DMS153 (cell line): ENCODE results near the gene ARHGAP9.
"Not testable (repeated sequence)": the region's sequence is repeated elsewhere in the genome, so short reads cannot be mapped to it uniquely, and the experiment has no call there.

Source experiments
- DNase-seq: peaks from one replicate; lab custom pipeline; 2025; lab: John Stamatoyannopoulos, UW

ARHGAP9 gene

DNA sequence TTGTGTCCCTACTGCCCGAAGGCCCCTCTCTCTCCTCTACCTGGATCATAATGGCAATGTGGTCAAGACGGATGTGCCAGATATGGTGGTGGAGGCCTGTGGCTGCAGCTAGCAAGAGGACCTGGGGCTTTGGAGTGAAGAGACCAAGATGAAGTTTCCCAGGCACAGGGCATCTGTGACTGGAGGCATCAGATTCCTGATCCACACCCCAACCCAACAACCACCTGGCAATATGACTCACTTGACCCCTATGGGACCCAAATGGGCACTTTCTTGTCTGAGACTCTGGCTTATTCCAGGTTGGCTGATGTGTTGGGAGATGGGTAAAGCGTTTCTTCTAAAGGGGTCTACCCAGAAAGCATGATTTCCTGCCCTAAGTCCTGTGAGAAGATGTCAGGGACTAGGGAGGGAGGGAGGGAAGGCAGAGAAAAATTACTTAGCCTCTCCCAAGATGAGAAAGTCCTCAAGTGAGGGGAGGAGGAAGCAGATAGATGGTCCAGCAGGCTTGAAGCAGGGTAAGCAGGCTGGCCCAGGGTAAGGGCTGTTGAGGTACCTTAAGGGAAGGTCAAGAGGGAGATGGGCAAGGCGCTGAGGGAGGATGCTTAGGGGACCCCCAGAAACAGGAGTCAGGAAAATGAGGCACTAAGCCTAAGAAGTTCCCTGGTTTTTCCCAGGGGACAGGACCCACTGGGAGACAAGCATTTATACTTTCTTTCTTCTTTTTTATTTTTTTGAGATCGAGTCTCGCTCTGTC is 22.8 kb downstream of the ARHGAP9 start:
- no peak for DNase-seq

DNA sequence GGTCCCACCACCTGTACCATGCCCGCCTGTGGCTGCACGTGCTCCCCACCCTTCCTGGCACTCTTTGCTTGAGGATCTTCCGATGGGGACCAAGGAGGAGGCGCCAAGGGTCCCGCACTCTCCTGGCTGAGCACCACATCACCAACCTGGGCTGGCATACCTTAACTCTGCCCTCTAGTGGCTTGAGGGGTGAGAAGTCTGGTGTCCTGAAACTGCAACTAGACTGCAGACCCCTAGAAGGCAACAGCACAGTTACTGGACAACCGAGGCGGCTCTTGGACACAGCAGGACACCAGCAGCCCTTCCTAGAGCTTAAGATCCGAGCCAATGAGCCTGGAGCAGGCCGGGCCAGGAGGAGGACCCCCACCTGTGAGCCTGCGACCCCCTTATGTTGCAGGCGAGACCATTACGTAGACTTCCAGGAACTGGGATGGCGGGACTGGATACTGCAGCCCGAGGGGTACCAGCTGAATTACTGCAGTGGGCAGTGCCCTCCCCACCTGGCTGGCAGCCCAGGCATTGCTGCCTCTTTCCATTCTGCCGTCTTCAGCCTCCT is 23.4 kb downstream of the ARHGAP9 start:
- DNase-seq, result no peak

DNA sequence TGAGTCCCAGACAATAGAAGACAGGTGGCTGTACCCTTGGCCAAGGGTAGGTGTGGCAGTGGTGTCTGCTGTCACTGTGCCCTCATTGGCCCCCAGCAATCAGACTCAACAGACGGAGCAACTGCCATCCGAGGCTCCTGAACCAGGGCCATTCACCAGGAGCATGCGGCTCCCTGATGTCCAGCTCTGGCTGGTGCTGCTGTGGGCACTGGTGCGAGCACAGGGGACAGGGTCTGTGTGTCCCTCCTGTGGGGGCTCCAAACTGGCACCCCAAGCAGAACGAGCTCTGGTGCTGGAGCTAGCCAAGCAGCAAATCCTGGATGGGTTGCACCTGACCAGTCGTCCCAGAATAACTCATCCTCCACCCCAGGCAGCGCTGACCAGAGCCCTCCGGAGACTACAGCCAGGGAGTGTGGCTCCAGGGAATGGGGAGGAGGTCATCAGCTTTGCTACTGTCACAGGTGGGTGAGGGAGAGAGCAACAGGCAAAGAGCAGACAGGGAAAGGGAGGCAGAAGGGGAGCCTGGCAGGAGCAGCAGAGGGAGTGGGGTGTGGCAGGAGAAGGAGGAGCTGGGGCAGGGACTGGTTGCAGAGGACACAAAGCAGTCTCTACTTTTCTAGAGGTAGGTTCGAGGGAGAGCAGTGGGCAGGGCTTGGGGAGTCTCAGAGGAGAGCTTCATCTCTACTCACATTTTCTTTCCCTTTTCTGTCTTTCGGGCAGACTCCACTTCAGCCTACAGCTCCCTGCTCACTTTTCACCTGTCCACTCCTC is 24.1 kb downstream of the ARHGAP9 start:
- peak; percentile 11 for DNase-seq

DNA sequence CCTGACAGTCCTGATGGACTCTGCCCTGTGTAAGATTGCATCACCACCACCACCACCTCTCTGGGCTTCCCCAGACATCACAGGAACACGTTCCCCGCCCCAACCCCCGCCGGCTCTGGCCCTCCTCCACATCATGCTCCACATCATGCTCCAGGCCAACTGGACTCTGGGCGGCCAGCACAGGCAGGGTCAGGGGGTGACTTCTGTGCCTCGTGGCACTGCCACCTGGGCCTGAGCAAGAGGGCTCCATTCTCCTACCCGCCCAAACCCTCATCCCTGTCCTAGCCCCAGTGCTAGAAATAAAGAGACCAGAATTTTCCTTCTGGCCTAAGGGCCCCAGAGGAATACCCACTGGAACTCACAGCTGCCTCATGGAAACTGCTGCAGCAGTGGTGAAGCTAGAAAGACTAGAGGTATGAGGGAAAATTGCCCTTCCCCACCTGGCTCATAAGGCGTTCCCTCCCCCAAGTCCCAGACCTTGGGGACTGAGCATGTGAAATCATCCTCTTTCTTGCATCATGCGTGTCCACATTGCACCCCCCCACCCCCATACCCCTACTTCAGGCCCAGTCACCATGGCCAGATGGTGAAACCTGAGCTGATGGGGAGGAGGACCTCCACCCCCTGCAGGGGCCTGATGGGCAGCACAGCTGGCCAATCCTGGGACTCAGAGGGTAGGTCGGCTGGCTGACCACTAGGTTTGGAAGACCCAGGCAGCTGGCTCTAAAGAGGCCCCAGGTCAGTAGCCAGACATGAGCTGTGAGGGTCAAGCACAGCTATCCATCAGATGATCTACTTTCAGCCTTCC is 24.9 kb downstream of the ARHGAP9 start, which contains the start of gene INHBE:
Gene INHBE, plus strand, starts transcription at position 742 of the 808 bp plus-strand sequence. CDS start 230 bp downstream, outside the sequence.
- no peak for DNase-seq

DNA sequence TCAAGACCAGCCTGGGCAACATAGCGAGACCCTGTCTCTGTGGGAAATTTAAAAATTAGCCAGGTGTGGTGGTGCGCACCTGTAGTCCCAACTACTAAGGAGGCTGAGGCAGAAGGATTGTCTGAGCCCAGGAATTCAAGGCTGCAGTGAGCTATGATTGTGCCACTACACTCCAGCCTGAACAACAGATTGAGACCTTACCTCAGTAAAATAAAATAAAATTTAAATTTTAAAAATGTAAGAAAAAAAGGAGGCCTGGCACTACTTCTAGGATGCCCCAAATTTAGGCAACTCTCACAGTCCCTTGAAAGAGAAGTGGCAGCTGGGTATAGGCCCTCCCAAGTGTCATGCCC is 25.5 kb downstream of the ARHGAP9 start:
- DNase-seq, result no peak

DNA sequence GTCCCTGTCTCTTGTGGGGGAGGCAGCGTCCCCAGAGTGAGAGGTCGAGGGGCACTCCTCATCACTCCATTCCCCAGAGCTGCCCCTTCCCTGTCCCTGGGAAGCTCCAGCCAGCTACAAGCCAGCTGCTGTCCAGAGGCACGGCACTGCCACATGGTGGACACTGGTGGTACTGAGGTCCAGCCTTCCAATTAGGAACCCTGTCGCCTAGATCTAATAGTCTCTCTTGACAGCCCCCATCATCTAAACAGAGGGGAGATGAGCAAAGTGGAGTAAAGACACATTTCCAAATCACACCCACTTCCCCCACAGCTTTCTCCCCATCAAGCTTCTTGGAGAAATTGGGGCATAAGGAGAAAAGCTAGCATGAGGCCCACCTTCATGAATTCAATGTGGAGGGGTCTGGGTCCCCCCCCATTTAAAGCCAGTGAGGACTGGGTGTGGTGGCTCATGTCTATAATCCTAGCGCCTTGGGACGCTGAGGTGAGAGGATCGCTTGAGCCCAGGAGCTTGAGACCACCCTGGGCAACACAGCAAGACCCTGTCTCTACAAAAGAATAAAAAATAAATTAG is 26.6 kb downstream of the ARHGAP9 start:
- DNase-seq, result peak; percentile 30

DNA sequence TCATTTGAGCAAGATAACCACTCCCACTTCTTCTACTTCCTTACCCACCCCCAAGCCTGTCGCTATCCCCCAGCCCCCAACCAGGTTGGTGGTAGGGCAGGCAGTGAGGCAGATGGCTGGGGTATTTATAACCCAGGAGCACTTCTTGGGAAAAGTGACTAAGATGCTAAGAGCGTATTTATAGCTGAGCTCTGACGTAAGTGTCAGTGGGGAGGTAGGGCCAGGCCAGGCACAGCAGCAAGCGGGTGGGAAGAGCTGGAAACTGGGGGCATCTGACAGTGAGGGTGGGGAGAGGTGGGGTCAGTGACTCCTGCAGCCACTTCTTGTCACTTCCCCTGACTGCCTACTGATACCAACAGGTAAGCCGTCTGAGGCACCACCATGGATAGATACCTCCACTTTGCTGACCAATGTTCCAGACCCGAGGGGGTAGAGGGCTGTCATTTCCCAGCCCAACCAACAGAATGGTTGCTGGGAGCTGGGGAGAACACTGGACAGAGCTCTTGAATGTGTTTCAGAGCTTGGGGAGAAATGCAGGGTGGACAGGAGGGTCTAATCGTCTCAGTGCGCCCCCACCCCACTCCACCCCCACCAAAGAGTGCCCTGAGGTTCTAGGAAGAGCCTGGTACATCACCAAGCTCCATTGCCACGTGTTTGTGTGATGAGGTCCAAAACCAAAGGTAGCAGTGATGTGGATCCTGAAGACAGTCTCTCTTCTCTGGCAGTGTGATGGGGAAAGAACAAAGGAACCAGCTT is 27.3 kb downstream of the ARHGAP9 start:
- no peak for DNase-seq

DNA sequence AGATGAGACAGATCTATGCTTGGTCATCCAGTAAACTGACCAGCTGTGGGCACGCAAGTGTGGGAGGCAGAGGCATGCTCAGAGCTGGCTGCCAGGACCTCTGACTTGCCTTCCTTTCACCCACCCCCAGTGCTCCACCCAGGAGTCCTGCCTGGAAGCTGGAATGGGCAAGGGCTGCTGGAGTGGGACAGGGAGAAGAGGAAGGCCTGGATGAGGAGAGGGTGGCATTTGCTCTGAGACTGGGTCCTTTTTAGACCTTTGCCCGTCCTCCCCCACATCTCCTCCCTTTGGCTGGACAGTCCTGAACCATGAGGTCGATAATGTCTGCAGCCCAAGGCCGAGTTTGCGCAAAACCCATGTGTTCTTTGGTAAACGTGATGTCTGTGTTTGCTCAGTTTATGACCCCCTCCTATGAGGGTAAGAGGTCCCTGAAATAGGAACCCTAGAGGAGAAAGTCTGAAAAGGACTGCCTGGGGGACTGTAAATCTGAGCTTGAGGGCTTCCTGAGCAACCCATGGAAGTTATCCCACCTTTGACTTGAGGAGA is 28.4 kb downstream of the ARHGAP9 start:
- no peak for DNase-seq

DNA sequence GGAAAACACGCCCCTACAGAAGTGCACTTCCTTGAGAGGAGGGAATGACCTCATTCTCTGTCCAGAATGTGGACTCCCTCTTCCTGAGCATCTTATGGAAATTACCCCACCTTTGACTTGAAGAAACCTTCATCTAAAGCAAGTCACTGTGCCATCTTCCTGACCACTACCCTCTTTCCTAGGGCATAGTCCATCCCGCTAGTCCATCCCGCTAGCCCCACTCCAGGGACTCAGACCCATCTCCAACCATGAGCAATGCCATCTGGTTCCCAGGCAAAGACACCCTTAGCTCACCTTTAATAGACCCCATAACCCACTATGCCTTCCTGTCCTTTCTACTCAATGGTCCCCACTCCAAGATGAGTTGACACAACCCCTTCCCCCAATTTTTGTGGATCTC is 29.6 kb downstream of the ARHGAP9 start:
- no peak for DNase-seq

DNA sequence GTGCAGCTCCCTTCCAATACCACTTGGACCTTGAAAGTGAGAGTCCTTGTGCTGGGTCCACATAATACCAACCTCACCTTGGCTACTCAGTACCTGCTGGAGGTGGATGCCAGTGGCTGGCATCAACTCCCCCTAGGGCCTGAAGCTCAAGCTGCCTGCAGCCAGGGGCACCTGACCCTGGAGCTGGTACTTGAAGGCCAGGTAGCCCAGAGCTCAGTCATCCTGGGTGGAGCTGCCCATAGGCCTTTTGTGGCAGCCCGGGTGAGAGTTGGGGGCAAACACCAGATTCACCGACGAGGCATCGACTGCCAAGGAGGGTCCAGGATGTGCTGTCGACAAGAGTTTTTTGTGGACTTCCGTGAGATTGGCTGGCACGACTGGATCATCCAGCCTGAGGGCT is 30.3 kb downstream of the ARHGAP9 start:
- no peak for DNase-seq

DNA sequence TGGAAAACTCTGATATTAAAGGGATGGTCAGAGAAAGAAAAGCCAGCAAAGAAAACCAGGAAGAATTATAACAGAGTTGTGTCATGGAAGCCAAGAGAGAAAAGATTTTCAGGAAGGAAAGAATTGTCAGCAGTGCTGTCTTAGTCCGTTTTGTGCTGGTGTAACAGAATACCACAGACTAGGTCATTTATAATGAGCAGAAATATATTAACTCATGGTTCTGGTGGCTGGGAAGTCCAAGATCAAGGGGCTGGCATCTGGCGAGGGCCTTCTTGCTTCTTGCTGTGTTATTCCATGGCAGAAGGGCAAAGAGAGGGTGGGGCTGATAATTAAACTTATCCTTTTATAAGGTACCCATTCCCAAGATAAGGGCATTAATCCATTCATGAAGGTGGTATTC is 31.0 kb downstream of the ARHGAP9 start:
- no peak for DNase-seq

DNA sequence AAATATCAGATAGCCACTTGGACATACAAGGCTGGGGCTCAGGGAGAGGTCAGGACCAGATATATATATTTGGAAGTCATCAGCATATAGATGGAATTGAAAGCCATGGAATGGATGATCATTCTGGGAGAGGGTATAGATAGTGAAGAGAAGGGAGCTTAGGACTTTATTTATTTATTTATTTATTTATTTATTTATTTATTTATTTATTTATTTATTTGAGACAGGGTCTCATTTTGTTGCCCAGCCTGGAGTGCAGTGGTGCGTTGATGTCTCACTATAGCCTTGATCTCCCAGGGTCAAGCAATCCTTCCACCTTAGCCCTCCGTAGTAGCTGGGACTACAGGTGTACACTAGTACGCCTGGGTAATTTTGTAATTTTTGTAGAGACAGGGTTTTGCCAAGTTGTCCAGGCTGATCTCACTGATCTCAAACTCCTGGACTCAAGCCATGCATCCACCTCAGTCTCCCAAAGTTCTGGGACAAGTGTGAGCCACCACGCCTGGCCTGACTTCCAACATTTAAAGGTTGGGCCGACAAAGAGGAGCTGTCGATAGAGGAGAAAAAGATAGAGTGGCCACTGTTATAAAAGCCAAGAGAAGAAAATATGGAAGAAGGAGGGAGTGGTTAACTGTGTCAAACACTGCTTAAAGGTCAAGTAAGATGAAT is 33.2 kb downstream of the ARHGAP9 start:
- no peak for DNase-seq

DNA sequence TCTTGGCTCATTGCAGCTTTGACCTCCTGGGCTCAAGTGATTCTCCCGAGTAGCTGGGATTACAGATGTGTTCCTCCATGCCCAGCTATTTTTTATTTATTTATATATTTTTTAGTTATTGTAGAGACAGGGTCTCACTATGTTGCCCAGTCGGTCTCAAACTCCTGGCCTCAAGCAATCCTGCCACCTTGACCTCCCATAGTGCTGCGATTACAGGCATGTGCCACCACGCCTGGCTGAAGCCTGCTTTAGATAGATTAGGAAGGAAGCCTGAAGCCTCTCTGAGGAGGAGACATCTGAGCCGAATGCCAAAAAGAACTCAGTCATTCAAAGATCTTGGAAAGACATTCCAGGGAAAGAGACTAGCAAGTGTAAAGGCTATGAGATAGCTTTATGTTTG is 34.9 kb downstream of the ARHGAP9 start:
- DNase-seq, result no peak

DNA sequence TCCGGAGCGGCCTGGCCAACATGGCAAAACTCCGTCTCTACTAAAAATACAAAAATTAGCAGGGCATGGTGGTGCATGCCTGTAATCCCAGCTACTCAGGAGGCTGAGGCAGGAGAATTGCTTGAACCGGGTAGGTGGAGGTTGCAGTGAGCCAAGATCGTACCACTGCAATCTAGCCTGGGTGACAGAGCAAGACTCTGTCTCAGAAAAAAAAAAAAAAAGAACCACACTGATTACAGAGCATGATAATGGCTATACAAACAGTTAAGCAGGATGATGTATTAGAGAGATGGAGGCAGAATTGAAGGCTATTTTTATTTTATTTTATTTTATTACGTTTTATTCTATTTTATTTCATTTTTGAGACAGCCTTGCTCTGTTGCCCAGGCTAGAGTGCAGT is 35.3 kb downstream of the ARHGAP9 start:
- not testable (repeated sequence) for DNase-seq

DNA sequence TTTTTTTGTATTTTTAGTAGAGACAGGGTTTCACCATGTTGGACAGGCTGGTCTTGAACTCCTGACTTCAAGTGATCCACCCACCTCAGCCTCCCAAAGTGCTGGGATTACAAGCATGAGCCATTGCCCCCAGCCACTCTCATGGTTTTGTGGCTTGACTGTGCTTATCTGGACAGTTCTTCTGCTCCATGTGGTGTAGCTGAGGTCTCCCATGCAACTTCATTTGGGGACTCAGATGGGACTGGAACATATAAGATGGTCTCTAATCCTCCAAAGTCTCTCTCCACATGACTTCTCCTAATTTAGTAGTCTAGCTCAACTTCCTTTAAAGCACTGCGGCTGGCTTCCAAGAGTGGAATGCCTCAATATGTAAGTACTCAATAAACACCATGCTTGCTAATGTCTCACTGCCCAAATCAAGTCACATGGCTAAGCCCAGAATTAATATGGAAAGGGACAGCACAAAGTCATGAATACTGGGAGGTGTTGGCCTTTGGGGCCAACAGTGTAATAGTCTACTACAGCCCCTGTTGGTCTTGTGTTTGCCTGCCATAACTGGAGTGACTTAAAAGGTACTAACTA is 37.7 kb downstream of the ARHGAP9 start:
- no peak for DNase-seq

DNA sequence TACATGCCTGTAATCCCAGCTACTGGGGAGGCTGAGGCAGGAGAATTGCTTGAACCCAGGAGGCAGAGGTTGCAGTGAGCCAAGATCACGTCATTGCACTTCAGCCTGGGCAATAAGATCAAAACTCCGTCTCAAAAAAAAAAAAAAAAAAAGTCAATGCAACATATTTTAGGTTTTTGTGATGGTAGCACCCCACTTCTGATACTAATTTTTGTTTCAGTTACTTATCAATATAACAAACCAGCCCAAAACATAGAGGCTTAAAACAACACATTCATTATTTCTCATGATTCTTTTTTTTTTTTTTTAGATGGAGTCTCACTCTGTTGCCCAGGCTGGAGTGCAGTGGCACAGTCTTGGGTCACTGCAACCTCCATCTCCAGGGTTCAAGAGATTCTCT is 38.3 kb downstream of the ARHGAP9 start:
- not testable (repeated sequence) for DNase-seq

DNA sequence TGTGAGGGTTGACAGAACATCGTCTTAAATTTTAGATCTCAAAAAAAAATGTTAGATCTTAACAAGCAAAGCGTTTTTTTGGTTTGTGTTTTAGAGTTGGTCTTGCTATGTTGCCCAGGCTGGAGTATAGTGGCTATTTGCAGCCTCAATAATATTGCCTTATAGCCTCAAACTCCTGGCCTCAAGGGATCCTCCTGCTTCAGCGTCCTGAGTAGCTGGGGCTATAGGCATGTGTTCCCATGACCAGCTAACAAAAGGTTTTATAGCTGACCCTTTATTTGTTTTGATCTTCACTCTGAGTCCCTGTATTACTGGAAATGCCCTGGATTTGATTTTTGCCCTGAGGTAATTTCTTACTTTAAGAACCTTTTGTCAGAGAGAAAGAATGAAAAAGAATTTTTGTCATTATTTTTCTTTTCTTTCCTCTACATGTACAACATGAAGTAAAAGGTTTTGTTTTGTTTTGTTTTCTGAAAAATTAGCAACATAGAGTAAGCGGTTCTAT is 39.9 kb downstream of the ARHGAP9 start:
- DNase-seq, result no peak

DNA sequence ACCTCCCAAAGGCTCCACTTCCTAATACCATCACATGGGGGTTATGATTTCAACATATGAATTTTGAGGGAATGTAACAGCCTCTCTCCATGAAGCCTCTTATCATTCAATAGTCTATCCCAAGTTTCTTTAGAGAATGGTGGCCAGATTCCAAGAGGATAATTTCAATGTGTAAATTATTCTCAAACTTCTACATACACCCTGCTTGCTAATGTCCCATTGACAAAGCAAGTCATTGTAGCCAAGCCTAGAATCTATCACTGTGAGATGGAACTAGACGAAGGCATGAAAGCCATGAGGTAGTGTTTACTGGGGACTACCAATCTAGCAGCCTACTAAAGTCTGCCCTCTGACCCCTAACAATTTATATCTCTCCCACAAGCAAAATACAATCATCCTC is 41.3 kb downstream of the ARHGAP9 start:
- no peak for DNase-seq

DNA sequence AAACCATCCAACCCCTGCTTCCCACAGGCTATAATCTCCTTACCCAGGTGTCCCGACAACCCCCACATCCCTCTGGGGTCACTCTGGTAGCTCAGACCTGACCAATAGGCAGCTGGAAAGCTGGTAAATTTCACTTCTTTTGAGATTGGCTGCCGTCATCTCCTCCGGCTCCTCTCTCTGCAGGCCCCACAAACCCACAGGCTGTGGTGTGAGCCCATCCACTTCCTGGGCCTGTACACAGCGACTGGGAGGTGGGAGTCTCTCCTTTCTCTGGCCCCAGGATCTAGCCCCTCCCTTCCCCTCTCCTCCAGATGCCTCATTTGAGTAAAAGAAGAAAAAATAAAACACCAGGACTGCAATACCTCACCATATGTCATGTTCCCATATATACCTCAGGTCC is 44.4 kb downstream of the ARHGAP9 start:
- no peak for DNase-seq
